CD4-positive, alpha-beta T cell (primary cell): ENCODE measurements around the gene ITGA11. TPM values are rescaled to one million over a fixed set of nuclear protein-coding genes. Genes with fewer than 3 reads are reported as not detected.

Source experiments
- ATAC-seq: fragments of 200-7000 bp; cut with Tn5 transposase; one replicate; pipeline ENCODE4 v1.10.0; 2022; ENCODE audit warnings: mild to moderate bottlenecking; ENCODE audit not compliant: poor library complexity
- CTCF ChIA-PET: fragments of 350-600 bp; sonication (Branson Sonifier 250); formaldehyde crosslinking; loops from one replicate; lab custom pipeline; 2021; ENCODE audit warnings: antibody characterized with exemption, inconsistent platforms; lab: Charles Lee
- POLR2A ChIA-PET: fragments of 350-600 bp; sonication (Branson Sonifier 250); formaldehyde crosslinking; loops from one replicate; lab custom pipeline; 2021; ENCODE audit warnings: antibody characterized with exemption, inconsistent platforms; lab: Charles Lee
- DNase-seq, 14 experiments: peaks; one replicate each; pipeline ENCODE4 v3.0.0-alpha.2; 2013 to 2020; ENCODE audit warnings: mixed read lengths in 2 of 14
- H3K27ac ChIP-seq, 2 donors: one replicate each; pipeline versions ENCODE4 v1.5.1 to v1.7.0; 2013; ENCODE audit warnings: low read length in 2 of 2, low read depth in 1 of 2, mild to moderate bottlenecking in 1 of 2
- H3K27me3 ChIP-seq, 2 experiments: 1 replicate in 1 of 2; 2 replicates in 1 of 2; pipeline versions ENCODE4 v1.6.1 to v1.7.0; 2013; ENCODE audit warnings: low read length in 2 of 2, control low read depth in 1 of 2, mild to moderate bottlenecking in 1 of 2, moderate library complexity in 1 of 2; ENCODE audit not compliant: insufficient read depth in 2 of 2, control insufficient read depth in 1 of 2
- H3K36me3 ChIP-seq: one replicate; pipeline ENCODE4 v1.6.1; 2013; ENCODE audit warnings: low read length, control low read depth; ENCODE audit not compliant: insufficient read depth
- H3K4me1 ChIP-seq: one replicate; pipeline ENCODE4 v1.6.1; 2013; ENCODE audit warnings: low read length, control low read depth; ENCODE audit not compliant: insufficient read depth
- H3K4me3 ChIP-seq: one replicate; pipeline ENCODE4 v1.5.1; 2013; ENCODE audit warnings: mild to moderate bottlenecking, low read length, moderate library complexity
- H3K9me3 ChIP-seq, 2 experiments: 1 replicate in 1 of 2; 2 replicates in 1 of 2; pipeline versions ENCODE4 v1.6.1 to v1.7.0; 2013; ENCODE audit warnings: low read length in 2 of 2, mild to moderate bottlenecking in 2 of 2, control low read depth in 1 of 2, moderate library complexity in 1 of 2; ENCODE audit not compliant: control insufficient read depth in 1 of 2, insufficient read depth in 1 of 2
- H3K27ac Mint-ChIP-seq: one replicate; pipeline ENCODE4 v1.8.0; 2020; ENCODE audit warnings: mixed read lengths
- H3K27me3 Mint-ChIP-seq: one replicate; pipeline ENCODE4 v1.8.0; 2021; ENCODE audit warnings: mixed read lengths
- H3K36me3 Mint-ChIP-seq: one replicate; pipeline ENCODE4 v1.8.0; 2021; ENCODE audit warnings: low read depth, mixed read lengths
- H3K4me1 Mint-ChIP-seq: one replicate; pipeline ENCODE4 v1.8.0; 2021; ENCODE audit warnings: low read depth, mixed read lengths
- H3K4me3 Mint-ChIP-seq: one replicate; pipeline ENCODE4 v1.8.0; 2020; ENCODE audit warnings: mild to moderate bottlenecking, mixed read lengths
- H3K9me3 Mint-ChIP-seq: one replicate; pipeline ENCODE4 v1.8.0; 2020; ENCODE audit warnings: mixed read lengths
- CTCF ChIP-seq: fragments of 200-600 bp; IDR thresholded peaks from one replicate; pipeline ENCODE4 v1.8.0; 2022; ENCODE audit warnings: antibody characterized with exemption, mild to moderate bottlenecking
- intact Hi-C, 2 experiments: fragments of 100-400 bp; cut with DNase I in 1 of 2; cut with micrococcal nuclease in 1 of 2; formaldehyde crosslinking; loops; one replicate each; pipeline versions ENCODE4 v1.15.1 to v1.9.0; 2023 to 2025; cut with DNase I, micrococcal nuclease
- total RNA-seq, 174 experiments: library from RNA in 2 of 174; stranded (reverse) in 2 of 174; gene quantifications; one replicate each; pipeline ENCODE4 v1.2.3 and lab custom pipeline; 2021 to 2026

Gene ITGA11
- total RNA-seq, 2 experiments from 2014 or later = 0.08 to 0.20 TPM

GRCh38 chr15:68303134-68303533 is 128.8 kb downstream of the ITGA11 start:
- H3K4me1 ChIP-seq = peaks cover 21% of the 10 kb centered on the region
- DNase-seq = peak in 1 of 14 experiments; percentile 1
- peaks cover 0 to 4% of the 10 kb centered on the region in 2 experiments for H3K27me3 ChIP-seq
- Mint-ChIP-seq H3K9me3 (no peaks in the 10 kb centered on the region), H3K27me3 (no peaks in the 10 kb centered on the region), H3K4me3 (no peak overlapping the region), H3K36me3 (no peaks in the 10 kb centered on the region), H3K4me1 (peaks cover 49% of the 10 kb centered on the region), H3K27ac (no peak overlapping the region)
- no peak for TF ChIP-seq CTCF
- H3K4me3 ChIP-seq = no peak overlapping the region
- CTCF ChIA-PET = no interaction called here
- intact Hi-C loops = no loop called here
- POLR2A ChIA-PET = interaction anchor here (1.2 kb wide), 1 partner anchor 26 kb away, joined by 5 read pairs; the partner anchor contains the start of gene FEM1B
- ATAC-seq = no peak
- no peaks in the 10 kb centered on the region for H3K9me3 ChIP-seq
- no peaks in the 10 kb centered on the region for H3K36me3 ChIP-seq
- no peak overlapping the region for H3K27ac ChIP-seq

GRCh38 chr15:68302729-68303128 is 129.2 kb downstream of the ITGA11 start:
- no peak for TF ChIP-seq CTCF
- intact Hi-C loops = no loop called here
- H3K27me3 ChIP-seq = peaks cover 0 to 4% of the 10 kb centered on the region in 2 experiments
- H3K4me3 ChIP-seq = no peak overlapping the region
- H3K9me3 Mint-ChIP-seq = no peaks in the 10 kb centered on the region
- H3K27ac Mint-ChIP-seq = no peak overlapping the region
- H3K27me3 Mint-ChIP-seq = no peaks in the 10 kb centered on the region
- H3K4me1 Mint-ChIP-seq = peaks cover 53% of the 10 kb centered on the region
- no peaks in the 10 kb centered on the region for H3K9me3 ChIP-seq
- ChIA-PET POLR2A (interaction anchor here (1.2 kb wide), 1 partner anchor 25 kb away, joined by 5 read pairs; the partner anchor contains the start of gene FEM1B), CTCF (no interaction called here)
- no peak overlapping the region for H3K4me3 Mint-ChIP-seq
- peaks cover 21% of the 10 kb centered on the region for H3K4me1 ChIP-seq
- no peak for ATAC-seq
- no peak overlapping the region for H3K27ac ChIP-seq
- DNase-seq = peak in 1 of 14 experiments; percentile 2
- H3K36me3 Mint-ChIP-seq = no peaks in the 10 kb centered on the region
- no peaks in the 10 kb centered on the region for H3K36me3 ChIP-seq

GRCh38 chr15:68301301-68301700 is 130.7 kb downstream of the ITGA11 start:
- no peaks in the 10 kb centered on the region for H3K9me3 Mint-ChIP-seq
- H3K27ac ChIP-seq = no peak overlapping the region
- peaks cover 16% of the 10 kb centered on the region for H3K4me1 ChIP-seq
- peaks cover 2% of the 10 kb centered on the region for H3K36me3 Mint-ChIP-seq
- H3K27me3 ChIP-seq = no peaks in the 10 kb centered on the region
- H3K4me3 ChIP-seq = no peak overlapping the region
- peak overlapping the region; percentile 25 for H3K4me3 Mint-ChIP-seq
- no peaks in the 10 kb centered on the region for H3K27me3 Mint-ChIP-seq
- no peak for TF ChIP-seq CTCF
- ChIA-PET POLR2A (interaction anchor here (0.7 kb wide), 1 partner anchor 98 kb away, joined by 3 read pairs; no protein-coding TSS in a partner anchor), CTCF (no interaction called here)
- peaks cover 49% of the 10 kb centered on the region for H3K4me1 Mint-ChIP-seq
- no peak overlapping the region for H3K27ac Mint-ChIP-seq
- no peaks in the 10 kb centered on the region for H3K36me3 ChIP-seq
- DNase-seq (peak in 1 of 14 experiments; percentile 2), ATAC-seq (no peak)
- no peaks in the 10 kb centered on the region for H3K9me3 ChIP-seq
- intact Hi-C loops = no loop called here
